Pancreas (tissue), 10 donors: ENCODE data around the gene PSORS1C2. TPM values are rescaled to one million over a fixed set of nuclear protein-coding genes. Genes with fewer than 3 reads are reported as not detected.
"Not testable (repeated sequence)": the region's sequence is repeated elsewhere in the genome, so short reads cannot be mapped to it uniquely, and the experiment has no call there.

Experiments
- ATAC-seq, 4 donors: fragments of 200-7000 bp; cut with Tn5 transposase; one replicate each; pipeline versions ENCODE4 v1.8.0 to v1.9.1; 2020; ENCODE audit warnings: mild to moderate bottlenecking in 4 of 4, moderate library complexity in 4 of 4
- DNase-seq, 6 donors: peaks; one replicate each; pipeline ENCODE4 v3.0.0-alpha.2; 2020
- FAIRE-seq: peaks from 2 replicates; lab custom pipeline; 2012; peaks lifted over from hg19 to GRCh38; lab: Jason Lieb, UNC
- H3K27ac ChIP-seq, 4 donors: fragments of 200-600 bp; sonication (generic); 1 replicate in 3 of 4; 2 replicates in 1 of 4; pipeline versions ENCODE4 v1.5.0 to v1.8.0; 2020
- H3K27me3 ChIP-seq, 4 donors: fragments of 200-600 bp; one replicate each; pipeline ENCODE4 v1.8.0; 2021
- H3K36me3 ChIP-seq, 3 donors: fragments of 200-600 bp; sonication (generic) in 1 of 3; one replicate each; pipeline versions ENCODE4 v1.5.0 to v1.8.0; 2020 to 2021
- H3K4me1 ChIP-seq, 3 donors: fragments of 200-600 bp; one replicate each; pipeline ENCODE4 v1.8.0; 2021
- H3K4me3 ChIP-seq, 4 donors: fragments of 200-600 bp; sonication (generic) in 2 of 4; one replicate each; pipeline versions ENCODE4 v1.5.0 to v1.8.0; 2020 to 2021
- H3K9me3 ChIP-seq, 4 donors: fragments of 200-600 bp; one replicate each; pipeline ENCODE4 v1.8.0; 2021
- CTCF ChIP-seq, 4 donors: fragments of 200-600 bp; sonication (generic) in 3 of 4; IDR thresholded peaks; one replicate each; pipeline versions ENCODE4 v1.5.0 to v1.8.0; 2021; ENCODE audit warnings: antibody characterized with exemption in 4 of 4
- WGBS, 2 donors: extraction: QIAGEN DNeasy Blood & Tissue Kit; methylation state at CpG; one replicate each; pipeline ENCODE4 v1.1.7; 2013; 5-methylcytosine and 5-hydroxymethylcytosine counted together
- intact Hi-C, 3 donors: fragments of 100-400 bp; cut with DNase I; formaldehyde crosslinking; loops; one replicate each; pipeline versions ENCODE4 v1.11.1 to v1.14.2; 2022
- polyA plus RNA-seq, 2 donors: library from polyadenylated mRNA; stranded (reverse); fragments of 200-250 nt; gene quantifications; one replicate each; pipeline ENCODE4 v1.2.3, GENCODE V29; 2013
- total RNA-seq, 6 donors: library from RNA; stranded (reverse); fragmentation: NEBNext Ultra II Directional in 4 of 6; extraction: Animal tissue kit (Norgen Biotek cat#: 25700) in 4 of 6; gene quantifications; one replicate each; pipeline versions ENCODE4 v1.2.1 to v1.2.4, GENCODE V29; 2021 to 2023
- donor health status: healthy with polysubstance abuse.
- donor health status: DM: no; HTN: no; CAD: no; lungs with moderate emphysema.
- donor health status: DM: no; HTN: no; CAD: no.
- donor health status: control.
- donor health status: control.
- donor health status: Bipolar disorder and iron deficiency.
- donor health status: DM: yes; HTN: yes; CAD: no.
- donor health status: DM: no; HTN: no; CAD: no.
- donor health status: DM: no; HTN: no; CAD: no.
- donor health status: DM: yes; HTN: yes; CAD: no.

The PSORS1C2 gene
- total and polyA plus RNA-seq, 8 donors: not detected

- FAIRE-seq (no peak), DNase-seq (peak in 1 of 6 donors; percentile 54), ATAC-seq (no peak)
- Histone ChIP-seq H3K4me3 (no peak overlapping the region), H3K27me3 (no peaks in the 10 kb centered on the region), H3K27ac (no peak overlapping the region), H3K4me1 (peaks cover 0 to 23% (median 13%) of the 10 kb centered on the region in 3 donors), H3K36me3 (peaks cover 0 to under 1% (median 0%) of the 10 kb centered on the region in 3 donors), H3K9me3 (no peaks in the 10 kb centered on the region)
- WGBS, 2 donors: 78 to 82% methylated on average over 16 of the region's 16 CpGs
- no peak for TF ChIP-seq CTCF (IDR thresholded peaks at IDR 0.05)
- intact Hi-C loops: no loop called here
Observed at GRCh38 chr6:31171931-31172905, 33.4 kb upstream of the PSORS1C2 start.

GRCh38 chr6:31170987-31171671 lies 32.3 kb upstream of the PSORS1C2 start:
- no peak for FAIRE-seq
- H3K4me3 ChIP-seq: no peak overlapping the region
- peak in 1 of 6 donors; percentile 39 for DNase-seq
- H3K4me1 ChIP-seq: peaks cover 0 to 16% (median 11%) of the 10 kb centered on the region in 3 donors
- no peaks in the 10 kb centered on the region for H3K36me3 ChIP-seq
- no peak overlapping the region for H3K27ac ChIP-seq
- H3K27me3 ChIP-seq: no peaks in the 10 kb centered on the region
- no peak for ATAC-seq
- no peak for TF ChIP-seq CTCF (IDR thresholded peaks at IDR 0.05)
- 91 to 95% methylated on average over 10 of the region's 10 CpGs for WGBS, 2 donors
- H3K9me3 ChIP-seq: no peaks in the 10 kb centered on the region
- intact Hi-C loops: no loop called here

GRCh38 chr6:31170600-31170881 lies 31.7 kb upstream of the PSORS1C2 start, which contains the start of gene POU5F1:
POU5F1 (minus strand) TSS chr6:31170682; CDS start chr6:31170620, 62 bp downstream.
- peak in 1 of 4 donors; percentile 7 for ATAC-seq
- no peak within 1 kb of the TSS for H3K27ac ChIP-seq
- peaks cover 0 to 1% (median 0%) of the 10 kb centered on the region in 3 donors for H3K36me3 ChIP-seq
- DNase-seq: peak in 2 of 6 donors; percentile 37 to 63
- TF ChIP-seq CTCF (IDR thresholded peaks at IDR 0.05): no peak
- 81 to 88% methylated on average over 5 to 9 of the region's 9 CpGs for WGBS, 2 donors
- intact Hi-C loops: no loop called here
- H3K27me3 ChIP-seq: no peaks in the 10 kb centered on the region
- no peaks in the 10 kb centered on the region for H3K9me3 ChIP-seq
- H3K4me1 ChIP-seq: peaks cover 0 to 11% (median 5%) of the 10 kb centered on the region in 3 donors
- H3K4me3 ChIP-seq: no peak within 1 kb of the TSS
- FAIRE-seq: no peak

GRCh38 chr6:31169858-31170599 lies 31.2 kb upstream of the PSORS1C2 start:
- ATAC-seq (peak in 2 of 4 donors; percentile 5 to 10), DNase-seq (peak in 1 of 6 donors; percentile 67)
- H3K4me1 ChIP-seq, H3K27me3 ChIP-seq, H3K9me3 ChIP-seq, FAIRE-seq, H3K36me3 ChIP-seq, H3K4me3 ChIP-seq, H3K27ac ChIP-seq, intact Hi-C loops: not testable (repeated sequence)
- 82 to 85% methylated on average over 19 to 23 of the region's 23 CpGs for WGBS, 2 donors
